Measurements from ENCODE around the gene ZCCHC14.

Gene ZCCHC14

GRCh38 chr16:87420026-87421002, 72.5 kb downstream of the ZCCHC14 start:
- Histone ChIP-seq H3K4me1 (peaks cover 4% of the 10 kb centered on the region), H4K20me1 (peaks cover 44% of the 10 kb centered on the region), H3K27me3 (no peaks in the 10 kb centered on the region), H3K27ac (no peak overlapping the region), H3K4me2 (no peak overlapping the region), H3K9ac (no peak overlapping the region), H3K4me3 (no peak overlapping the region), H3K36me3 (peaks cover 93% of the 10 kb centered on the region), H3K9me3 (no peaks in the 10 kb centered on the region)
- TF ChIP-seq Cebpa-rat (IDR thresholded peaks at IDR 0.05): no peak

DNA sequence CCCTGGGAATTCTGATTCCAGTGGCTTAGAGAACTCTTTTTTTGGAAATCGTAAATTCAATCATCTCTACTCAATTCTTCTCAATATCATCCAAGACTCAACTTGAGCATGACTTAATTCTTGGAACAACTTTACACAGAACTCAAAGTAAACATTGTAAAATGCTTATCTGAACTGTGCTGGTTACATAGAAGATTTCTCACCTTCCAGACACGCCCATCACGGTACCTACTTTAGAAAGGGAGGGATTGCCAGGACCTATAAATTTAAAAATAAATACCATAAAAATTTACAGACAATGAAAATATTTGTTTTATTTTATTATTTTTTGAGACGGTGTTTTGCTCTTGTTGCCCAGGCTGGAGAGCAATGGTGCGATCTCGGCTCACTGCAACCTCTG, 74.2 kb downstream of the ZCCHC14 start:
- H3K36me3 ChIP-seq: peaks cover 95% of the 10 kb centered on the region
- H3K4me1 ChIP-seq: peaks cover 4% of the 10 kb centered on the region
- H3K9ac ChIP-seq: no peak overlapping the region
- H4K20me1 ChIP-seq: peaks cover 27% of the 10 kb centered on the region
- H3K9me3 ChIP-seq: no peaks in the 10 kb centered on the region
- TF ChIP-seq Cebpa-rat (IDR thresholded peaks at IDR 0.05): no peak
- no peak overlapping the region for H3K4me3 ChIP-seq
- H3K4me2 ChIP-seq: no peak overlapping the region
- H3K27me3 ChIP-seq: no peaks in the 10 kb centered on the region
- no peak overlapping the region for H3K27ac ChIP-seq

GRCh38 chr16:87418216-87418615, 74.6 kb downstream of the ZCCHC14 start:
- H3K9ac ChIP-seq: no peak overlapping the region
- no peaks in the 10 kb centered on the region for H3K27me3 ChIP-seq
- H4K20me1 ChIP-seq: peaks cover 28% of the 10 kb centered on the region
- TF ChIP-seq Cebpa-rat (IDR thresholded peaks at IDR 0.05): no peak
- H3K9me3 ChIP-seq: no peaks in the 10 kb centered on the region
- H3K36me3 ChIP-seq: peaks cover 95% of the 10 kb centered on the region
- no peak overlapping the region for H3K4me3 ChIP-seq
- peaks cover 4% of the 10 kb centered on the region for H3K4me1 ChIP-seq
- H3K4me2 ChIP-seq: no peak overlapping the region
- no peak overlapping the region for H3K27ac ChIP-seq

DNA sequence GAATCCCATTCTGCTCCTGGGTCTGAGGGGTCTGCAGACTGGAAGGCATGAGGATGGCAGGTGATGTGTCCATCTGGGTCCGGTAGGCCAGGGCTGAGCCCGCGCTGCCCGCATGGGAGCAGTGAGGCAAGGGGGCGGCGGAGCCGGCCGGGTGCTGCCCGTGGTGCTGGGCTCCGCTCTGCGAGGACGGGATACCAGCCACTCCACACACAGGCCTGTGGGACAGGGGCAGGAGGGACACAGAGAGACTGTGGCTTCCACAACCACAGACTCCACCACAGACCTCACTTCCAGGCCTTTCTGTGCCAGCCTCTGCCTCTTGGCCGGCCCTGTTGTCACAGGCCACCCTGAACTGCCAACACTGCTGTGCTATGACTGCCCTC, 75.3 kb downstream of the ZCCHC14 start:
- peaks cover 35% of the 10 kb centered on the region for H4K20me1 ChIP-seq
- H3K27ac ChIP-seq: no peak overlapping the region
- no peak overlapping the region for H3K4me3 ChIP-seq
- TF ChIP-seq Cebpa-rat (IDR thresholded peaks at IDR 0.05): no peak
- no peaks in the 10 kb centered on the region for H3K9me3 ChIP-seq
- H3K4me1 ChIP-seq: peaks cover 4% of the 10 kb centered on the region
- H3K27me3 ChIP-seq: no peaks in the 10 kb centered on the region
- peak overlapping the region; percentile 24; the same call in 1 of the 2 replicates for H3K9ac ChIP-seq
- H3K36me3 ChIP-seq: peaks cover 95% of the 10 kb centered on the region
- no peak overlapping the region for H3K4me2 ChIP-seq

- no peak for TF ChIP-seq Cebpa-rat (IDR thresholded peaks at IDR 0.05)
- H3K27me3 ChIP-seq: no peaks in the 10 kb centered on the region
- H3K4me2 ChIP-seq: no peak overlapping the region
- H3K4me3 ChIP-seq: no peak overlapping the region
- H3K4me1 ChIP-seq: peaks cover 4% of the 10 kb centered on the region
- peak overlapping the region; percentile 24; the same call in 1 of the 2 replicates for H3K9ac ChIP-seq
- no peaks in the 10 kb centered on the region for H3K9me3 ChIP-seq
- H3K36me3 ChIP-seq: peaks cover 95% of the 10 kb centered on the region
- H4K20me1 ChIP-seq: peaks cover 39% of the 10 kb centered on the region
- H3K27ac ChIP-seq: no peak overlapping the region
These were observed 75.8 kb downstream of the ZCCHC14 start for GRCh38 chr16:87416826-87417527.

- H3K27ac ChIP-seq: no peak overlapping the region
- no peaks in the 10 kb centered on the region for H3K27me3 ChIP-seq
- H3K4me1 ChIP-seq: peaks cover 4% of the 10 kb centered on the region
- no peak overlapping the region for H3K4me3 ChIP-seq
- no peak overlapping the region for H3K4me2 ChIP-seq
- no peaks in the 10 kb centered on the region for H3K9me3 ChIP-seq
- H4K20me1 ChIP-seq: peaks cover 42% of the 10 kb centered on the region
- TF ChIP-seq Cebpa-rat (IDR thresholded peaks at IDR 0.05): no peak
- H3K9ac ChIP-seq: no peak overlapping the region
- H3K36me3 ChIP-seq: peaks cover 94% of the 10 kb centered on the region
These were observed 77.4 kb downstream of the ZCCHC14 start for GRCh38 chr16:87415441-87415840.

DNA sequence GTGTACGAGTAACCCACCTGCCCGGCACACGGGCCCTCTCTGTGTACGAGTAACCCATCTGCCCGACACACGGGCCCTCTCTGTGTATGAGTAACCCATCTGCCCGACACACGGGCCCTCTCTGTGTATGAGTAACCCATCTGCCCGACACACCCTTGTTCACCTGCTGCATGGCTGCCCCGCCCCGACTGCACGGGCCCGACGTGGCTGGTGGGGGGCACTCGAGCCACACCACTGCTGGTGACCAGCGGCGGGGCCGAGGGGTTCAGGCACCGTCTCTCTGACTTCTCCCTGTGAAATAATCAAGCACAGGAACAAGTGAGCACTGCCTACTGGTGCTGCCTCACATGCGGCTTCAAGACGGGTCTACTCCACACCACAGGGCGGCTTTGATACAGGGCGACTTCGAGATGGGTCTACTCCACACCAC, 78.6 kb downstream of the ZCCHC14 start:
- Histone ChIP-seq H3K9me3 (no peaks in the 10 kb centered on the region), H3K36me3 (peaks cover 94% of the 10 kb centered on the region)
- no peak for TF ChIP-seq Cebpa-rat (IDR thresholded peaks at IDR 0.05)

DNA sequence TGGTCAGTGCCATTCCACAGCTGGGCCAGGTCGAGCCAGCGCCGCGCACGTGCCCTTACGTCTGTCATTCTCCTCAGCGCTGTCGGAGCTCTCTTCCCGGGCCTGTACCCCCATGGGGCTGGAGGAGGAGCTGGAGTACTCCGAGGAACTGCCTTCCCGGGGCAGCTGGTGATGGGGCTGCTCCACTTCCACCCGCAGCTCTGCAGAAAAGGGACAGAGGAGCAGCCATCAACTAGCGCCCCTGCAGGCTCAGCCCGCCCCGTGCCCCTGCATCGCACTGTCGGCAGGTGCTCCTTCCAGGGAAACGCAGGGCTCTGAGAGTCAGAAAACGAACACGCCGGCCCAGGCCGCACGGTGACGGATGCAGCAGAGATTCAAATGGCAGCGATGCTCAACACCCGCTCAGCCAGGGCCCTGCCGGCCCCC, 79.8 kb downstream of the ZCCHC14 start:
- no peak overlapping the region for H3K4me2 ChIP-seq
- H3K27me3 ChIP-seq: no peaks in the 10 kb centered on the region
- no peak for TF ChIP-seq Cebpa-rat (IDR thresholded peaks at IDR 0.05)
- peaks cover 61% of the 10 kb centered on the region for H4K20me1 ChIP-seq
- H3K4me3 ChIP-seq: no peak overlapping the region
- H3K36me3 ChIP-seq: peaks cover 92% of the 10 kb centered on the region
- H3K9ac ChIP-seq: no peak overlapping the region
- no peak overlapping the region for H3K27ac ChIP-seq
- H3K4me1 ChIP-seq: no peaks in the 10 kb centered on the region
- no peaks in the 10 kb centered on the region for H3K9me3 ChIP-seq

More for the DNA sequence above, 78.6 kb downstream of the ZCCHC14 start:
- H3K27ac ChIP-seq: no peak overlapping the region
- H3K4me1 ChIP-seq: peaks cover 4% of the 10 kb centered on the region
- H3K4me3 ChIP-seq: no peak overlapping the region
- no peaks in the 10 kb centered on the region for H3K27me3 ChIP-seq
- peaks cover 54% of the 10 kb centered on the region for H4K20me1 ChIP-seq
- H3K4me2 ChIP-seq: no peak overlapping the region
- no peak overlapping the region for H3K9ac ChIP-seq

- Histone ChIP-seq H3K27ac (no peak overlapping the region), H3K4me3 (no peak overlapping the region), H3K9me3 (no peaks in the 10 kb centered on the region), H3K4me1 (no peaks in the 10 kb centered on the region), H3K36me3 (peaks cover 92% of the 10 kb centered on the region), H3K4me2 (no peak overlapping the region), H3K27me3 (no peaks in the 10 kb centered on the region), H4K20me1 (peaks cover 61% of the 10 kb centered on the region), H3K9ac (no peak overlapping the region)
- TF ChIP-seq Cebpa-rat (IDR thresholded peaks at IDR 0.05): no peak
These were observed 80.3 kb downstream of the ZCCHC14 start for GRCh38 chr16:87412371-87412995.

All from BLaER1 (cell line).